Stimulated activated CD8-positive, alpha-beta memory T cell treated with anti-CD3 and anti-CD28 coated beads, Interleukin-4, amount 100 ng/mL, for 24 hours (primary cell): ENCODE results near the gene HACD1.

Experiments used
- DNase-seq: peaks from one replicate; pipeline ENCODE4 v3.0.0-alpha.2; 2020; ENCODE audit warnings: low read depth

HACD1 gene

GRCh38 chr10:17617031-17617911 is at the start of gene HACD1:
Gene HACD1, minus strand, starts transcription at chr10:17617374. Its CDS starts 35 bp downstream, at chr10:17617339.
- DNase-seq: peak; percentile 55

- no peak for DNase-seq
Measured at GRCh38 chr10:17665747-17666146, 48.6 kb upstream of the HACD1 start.

GRCh38 chr10:17663450-17663849 is 46.3 kb upstream of the HACD1 start:
- no peak for DNase-seq

- no peak for DNase-seq
Measured at GRCh38 chr10:17662193-17663138, 45.3 kb upstream of the HACD1 start.

GRCh38 chr10:17661510-17661909 is 44.3 kb upstream of the HACD1 start:
- DNase-seq: no peak

GRCh38 chr10:17660921-17661320 is 43.7 kb upstream of the HACD1 start:
- DNase-seq: no peak

- no peak for DNase-seq
Measured at GRCh38 chr10:17659365-17659764, 42.2 kb upstream of the HACD1 start.

- no peak for DNase-seq
Measured at GRCh38 chr10:17657103-17657500, 39.9 kb upstream of the HACD1 start.

GRCh38 chr10:17655567-17656146 is 38.5 kb upstream of the HACD1 start:
- no peak for DNase-seq

- DNase-seq: no peak
Measured at GRCh38 chr10:17655009-17655408, 37.8 kb upstream of the HACD1 start.

- DNase-seq: no peak
Measured at GRCh38 chr10:17652585-17652984, 35.4 kb upstream of the HACD1 start.

GRCh38 chr10:17651896-17652295 is 34.7 kb upstream of the HACD1 start:
- DNase-seq: no peak

- no peak for DNase-seq
Measured at GRCh38 chr10:17650416-17650815, 33.2 kb upstream of the HACD1 start.

GRCh38 chr10:17649836-17650235 is 32.7 kb upstream of the HACD1 start:
- no peak for DNase-seq

GRCh38 chr10:17649052-17649451 is 31.9 kb upstream of the HACD1 start:
- DNase-seq: no peak

GRCh38 chr10:17648243-17649035 is 31.3 kb upstream of the HACD1 start:
- peak; percentile 33 for DNase-seq

- DNase-seq: no peak
Measured at GRCh38 chr10:17647326-17647725, 30.2 kb upstream of the HACD1 start.

GRCh38 chr10:17645621-17646345 is 28.6 kb upstream of the HACD1 start:
- no peak for DNase-seq

GRCh38 chr10:17644485-17644943 is 27.3 kb upstream of the HACD1 start:
- DNase-seq: no peak

GRCh38 chr10:17643755-17644484 is 26.7 kb upstream of the HACD1 start, which contains the start of gene STAM:
Gene STAM, plus strand, starts transcription at chr10:17644151. Its CDS starts 189 bp downstream, at chr10:17644340.
- peak; percentile 84 for DNase-seq
